Choroid plexus epithelial cell (primary cell): ENCODE results near the gene DNASE1L1.

ENCODE experiments used
- DNase-seq: peaks from one replicate; pipeline ENCODE4 v3.0.0-alpha.2; 2010; ENCODE audit warnings: low read depth
- H3K4me3 ChIP-seq: 2 replicates; pipeline ENCODE4 v1.5.1; 2011; ENCODE audit warnings: low read depth, mild to moderate bottlenecking, control low read depth, low read length, moderate library complexity
- CTCF ChIP-seq: conservative IDR thresholded peaks from 2 replicates; pipeline ENCODE4 v1.5.1; 2011; ENCODE audit warnings: low read depth, mild to moderate bottlenecking, control low read depth, inconsistent platforms, low read length, moderate library complexity

Gene DNASE1L1

DNA sequence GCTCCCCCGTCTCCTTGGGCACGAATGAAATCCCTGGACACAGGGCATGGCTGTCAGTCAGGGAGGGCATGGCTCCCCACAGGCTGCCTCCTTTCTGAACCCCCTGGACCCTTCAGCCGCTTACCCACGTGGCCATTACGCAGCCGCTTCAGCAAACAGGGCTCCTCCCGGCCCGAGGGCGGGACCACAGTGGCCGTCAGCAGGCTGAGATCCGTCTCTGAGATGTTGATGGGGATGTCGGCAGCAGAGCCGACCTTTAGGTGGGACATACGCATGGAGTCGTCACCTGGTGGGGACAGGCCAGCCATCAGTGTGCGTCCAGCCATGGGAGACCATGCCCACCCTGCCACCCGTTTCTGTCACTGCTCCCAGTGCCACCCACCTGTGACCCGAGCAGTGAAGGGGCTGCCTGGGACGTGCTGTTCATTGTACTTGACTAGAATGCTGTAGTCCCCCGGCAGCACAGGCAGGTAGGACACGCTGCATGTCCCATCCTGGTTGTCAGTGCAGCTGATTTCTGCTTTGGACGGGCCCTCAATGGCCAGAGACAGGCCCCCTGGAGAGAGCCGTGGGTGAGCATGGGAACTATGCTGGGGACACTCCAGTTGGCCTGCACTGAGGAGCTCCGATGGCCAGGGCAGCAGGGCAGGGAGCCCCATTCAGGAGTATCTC is 55.7 kb downstream of the DNASE1L1 start:
- TF ChIP-seq CTCF = no peak
- H3K4me3 ChIP-seq = no peak overlapping the region

GRCh38 chrX:154352466-154352865 is 56.6 kb downstream of the DNASE1L1 start:
- DNase-seq = no peak
- no peak overlapping the region for H3K4me3 ChIP-seq
- TF ChIP-seq CTCF = no peak

More for the DNA sequence above, 55.7 kb downstream of the DNASE1L1 start:
- DNase-seq = no peak

DNA sequence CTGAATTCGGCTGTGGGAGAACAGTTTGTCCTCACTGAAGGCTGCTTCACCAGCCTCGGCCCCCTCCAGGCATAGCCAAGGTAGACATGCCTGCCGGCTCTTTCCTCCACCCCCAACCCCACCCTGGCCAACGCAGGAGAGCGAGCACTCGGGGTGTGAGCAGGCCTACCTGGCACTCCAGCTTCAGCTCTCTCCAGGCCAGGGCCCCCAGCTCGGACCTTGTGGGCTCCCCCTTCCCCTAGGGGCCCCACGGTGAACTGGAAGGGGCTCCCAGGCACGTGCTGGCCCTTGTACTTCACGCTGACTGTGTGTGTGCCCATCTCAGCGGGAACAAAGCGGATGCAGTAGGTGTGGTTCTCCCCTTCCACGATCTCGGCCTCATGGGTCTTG is 57.0 kb downstream of the DNASE1L1 start:
- H3K4me3 ChIP-seq = no peak overlapping the region
- no peak for DNase-seq
- TF ChIP-seq CTCF = no peak
